GM18858 (cell line): ENCODE measurements around the gene HECW1.
"Not testable (repeated sequence)": the region's sequence is repeated elsewhere in the genome, so short reads cannot be mapped to it uniquely, and the experiment has no call there.

Experiments
- ATAC-seq: cut with Tn5 transposase; IDR thresholded peaks from one replicate; pipeline ENCODE4 v1.9.1; 2021; ENCODE audit not compliant: unreplicated experiment

Gene HECW1

DNA sequence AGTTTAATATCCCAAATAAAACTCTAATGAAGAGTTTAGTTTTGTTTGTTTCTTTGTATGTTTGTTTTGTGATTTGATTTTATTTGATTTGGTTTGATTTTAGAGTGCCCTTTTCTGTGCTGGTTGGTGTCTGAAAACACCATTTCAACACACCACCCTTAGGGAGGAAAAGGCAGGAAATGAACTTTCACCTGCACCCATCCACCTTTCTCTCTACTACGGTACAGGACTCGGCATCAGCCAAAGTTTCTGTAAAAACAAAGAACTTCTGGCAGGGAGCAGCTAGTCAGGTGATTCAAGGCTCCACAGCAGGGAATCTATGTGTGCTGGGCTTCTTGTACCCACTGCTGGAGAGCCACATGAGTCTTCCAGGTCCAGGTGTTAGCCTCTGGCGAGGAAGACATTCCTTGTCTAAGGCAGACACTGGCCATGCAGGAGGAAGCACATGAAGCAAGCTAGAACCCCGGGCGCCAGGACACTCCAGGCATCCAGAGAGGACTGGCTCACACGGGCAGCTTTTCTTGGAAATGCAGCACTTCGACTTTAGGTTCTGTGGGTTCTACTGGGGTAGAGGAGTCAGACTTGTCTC lies 448.4 kb downstream of the HECW1 start:
- ATAC-seq = no peak

DNA sequence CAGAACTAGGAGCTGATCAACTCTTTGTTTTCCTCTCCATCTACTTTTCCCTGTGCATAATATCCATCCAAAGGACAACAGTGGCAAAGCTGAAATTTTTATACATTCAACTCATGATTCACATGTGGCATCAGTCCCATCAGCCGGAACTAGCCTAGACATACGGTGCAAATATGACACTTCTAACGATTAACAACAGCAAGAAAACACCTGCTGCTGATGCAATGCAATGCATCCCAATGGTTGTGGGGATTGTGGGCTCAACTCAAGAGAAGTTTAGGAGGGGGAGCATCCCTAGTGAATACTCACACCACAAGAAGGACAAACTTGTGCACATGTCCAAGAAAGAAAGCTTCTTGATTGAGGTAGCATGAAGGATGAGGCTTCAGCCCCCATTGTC lies 449.9 kb downstream of the HECW1 start:
- ATAC-seq = no peak

DNA sequence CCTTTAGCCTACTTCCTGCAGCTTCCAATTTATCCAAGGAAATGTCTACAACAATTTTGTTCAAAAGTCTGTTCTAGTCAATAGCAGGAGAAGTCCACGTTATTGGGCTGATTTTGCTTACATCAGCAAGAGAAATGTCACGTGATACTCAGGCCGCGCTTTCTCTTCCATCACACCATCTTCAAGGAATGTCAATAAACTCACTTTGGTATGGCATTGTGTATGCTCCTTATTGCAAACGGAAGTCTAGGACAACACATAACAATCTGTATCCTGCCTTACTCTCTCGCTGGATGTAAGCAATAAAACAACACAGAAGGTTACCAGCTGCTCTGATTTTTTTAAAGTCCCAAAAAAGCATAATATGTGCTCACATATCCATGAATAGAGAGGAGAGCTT lies 453.3 kb downstream of the HECW1 start:
- ATAC-seq = no peak

DNA sequence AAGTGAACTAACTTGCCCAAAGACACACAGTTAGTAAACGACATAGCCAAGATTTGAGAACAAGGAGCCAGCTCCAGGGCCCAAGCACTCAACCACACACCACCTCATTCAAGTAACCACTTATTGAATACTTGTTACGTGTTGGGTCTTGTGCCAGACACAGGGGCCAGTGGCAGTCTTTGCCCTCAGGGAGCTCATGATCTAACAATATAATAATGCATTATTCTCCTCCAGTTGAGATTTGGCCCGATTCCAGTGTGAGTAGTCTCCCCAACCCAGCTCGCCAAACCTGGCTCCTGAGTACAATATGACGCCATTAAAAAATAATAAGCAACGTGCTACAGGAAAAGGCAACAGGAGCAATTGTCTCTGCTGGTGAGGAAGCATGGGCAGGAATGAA lies 456.1 kb downstream of the HECW1 start:
- no peak for ATAC-seq

DNA sequence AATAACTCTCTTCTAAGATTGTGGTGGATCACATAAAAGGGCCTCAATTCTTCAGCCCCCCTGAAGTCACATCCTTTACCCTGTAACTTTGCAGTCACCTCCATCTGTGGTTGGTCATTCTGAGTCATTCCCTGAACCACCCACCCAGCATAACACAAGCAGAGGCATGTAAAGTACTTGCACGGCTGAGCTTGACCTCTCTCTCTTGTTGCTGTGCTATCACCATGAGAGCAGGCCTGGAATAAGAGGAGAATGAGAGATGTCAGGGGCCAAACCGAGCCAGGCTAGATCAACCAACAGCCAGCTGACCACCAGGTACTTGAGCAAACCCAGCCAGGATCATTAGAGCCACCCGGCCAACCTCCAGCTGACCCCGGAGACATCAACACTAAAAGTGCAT lies 457.0 kb downstream of the HECW1 start:
- ATAC-seq = peak; percentile 82

DNA sequence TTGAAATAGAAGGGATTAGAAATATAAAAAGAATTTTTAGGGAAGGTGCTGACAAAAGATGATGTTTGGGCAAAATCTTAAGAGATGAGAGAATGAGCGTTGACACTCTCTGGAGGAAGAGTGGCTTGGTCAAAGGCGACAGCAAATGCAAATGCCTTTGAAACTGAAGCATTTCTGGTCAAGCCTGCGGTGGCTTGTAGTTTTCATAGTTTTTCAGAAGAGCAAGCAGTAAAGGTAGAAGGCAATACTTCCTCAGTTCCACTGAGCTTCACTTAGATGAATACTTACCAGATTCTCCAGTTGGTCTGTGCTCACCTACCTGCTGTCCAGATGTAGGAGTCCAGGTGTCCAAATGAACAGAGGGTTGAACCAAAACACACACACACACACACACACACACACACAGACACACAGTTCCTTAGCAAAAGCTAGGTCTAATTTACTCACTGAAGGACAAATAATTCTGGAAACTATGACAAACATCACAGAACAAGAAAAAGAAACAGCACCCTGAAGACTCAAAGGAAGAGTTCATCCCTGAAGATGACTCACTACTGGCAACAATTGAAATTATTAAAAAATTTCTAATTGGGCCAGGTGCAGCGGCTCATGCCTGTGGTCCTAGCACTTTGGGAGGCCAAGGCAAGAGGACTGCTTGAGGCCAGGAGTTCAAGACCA lies 458.4 kb downstream of the HECW1 start:
- peak; percentile 58 for ATAC-seq

DNA sequence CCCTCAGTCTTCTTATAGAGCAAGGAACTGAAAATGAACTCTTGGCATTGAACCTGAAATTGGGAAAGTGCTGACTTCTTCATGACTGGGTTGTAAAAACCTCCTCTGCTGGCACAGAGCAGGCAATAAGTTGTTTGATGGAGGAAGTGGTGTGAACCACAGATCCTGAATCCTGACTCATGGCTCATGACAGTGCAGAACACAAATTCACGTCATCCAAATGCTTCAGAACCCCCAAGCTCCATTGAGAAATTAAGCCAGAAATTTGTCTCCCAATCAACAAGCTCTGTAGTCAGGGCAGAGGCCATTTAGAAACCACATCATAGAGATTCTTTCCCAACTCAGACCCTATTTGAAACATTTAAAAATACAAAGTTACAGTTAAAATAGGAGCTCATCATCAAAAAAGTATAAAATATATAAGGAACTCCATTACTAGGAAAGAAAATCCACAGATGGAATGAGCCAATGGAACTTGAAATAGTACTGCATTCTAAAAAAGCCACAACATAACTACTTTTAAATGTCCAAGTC lies 460.1 kb downstream of the HECW1 start:
- no peak for ATAC-seq

DNA sequence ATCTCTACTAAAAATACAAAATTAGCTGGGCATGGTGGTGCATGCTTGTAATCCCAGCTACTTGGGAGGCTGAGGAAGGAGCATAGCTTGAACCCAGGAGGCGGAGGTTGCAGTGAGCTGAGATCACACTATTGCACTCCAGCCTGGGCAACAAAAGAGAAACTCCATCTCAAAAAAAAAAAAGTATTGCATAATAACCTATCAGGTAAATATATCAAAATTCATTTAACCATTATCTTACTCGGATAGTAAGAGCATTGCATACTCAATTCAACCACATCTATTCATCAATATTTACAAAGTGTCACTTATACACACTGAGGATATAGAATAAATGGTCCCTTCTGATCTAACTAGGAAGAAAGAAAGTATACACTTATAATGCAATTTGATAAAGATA lies 461.4 kb downstream of the HECW1 start:
- not testable (repeated sequence) for ATAC-seq

DNA sequence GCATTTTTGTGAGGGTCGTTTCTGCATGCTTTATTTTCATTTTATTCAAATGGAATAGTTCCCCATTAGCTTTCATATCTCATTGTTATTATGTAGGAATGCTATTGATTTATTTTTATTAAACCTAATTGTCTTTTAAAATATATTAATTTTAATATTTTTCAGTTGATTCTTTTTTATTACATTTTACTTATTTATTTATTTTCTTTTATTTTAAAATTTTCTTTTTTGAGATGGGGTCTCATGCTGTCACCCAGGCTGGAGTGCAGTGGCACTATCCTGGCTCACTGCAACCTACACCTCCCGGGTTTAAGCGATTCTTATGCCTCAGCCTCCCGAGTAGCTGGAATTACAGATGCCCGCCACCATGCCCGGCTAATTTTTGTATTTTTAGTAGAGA lies 463.1 kb downstream of the HECW1 start:
- no peak for ATAC-seq

DNA sequence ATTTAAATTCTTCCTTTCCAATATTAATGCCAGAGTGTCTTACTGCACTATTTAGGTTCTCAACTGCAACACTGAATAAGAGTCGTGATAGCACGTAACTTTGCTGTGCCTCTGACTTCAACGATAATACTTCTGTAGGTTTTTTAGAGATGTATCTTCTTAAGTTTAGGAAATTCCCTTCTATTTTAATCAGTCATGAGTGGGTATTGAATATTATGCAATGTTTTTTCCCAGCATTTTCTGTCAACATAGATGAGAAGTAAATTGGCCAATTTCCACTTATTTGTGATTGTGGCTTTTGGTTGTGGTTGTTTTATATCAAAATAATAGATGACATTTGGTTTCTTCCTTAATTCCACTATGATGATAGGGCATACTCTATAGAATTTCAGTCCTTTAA lies 463.8 kb downstream of the HECW1 start:
- ATAC-seq = no peak

DNA sequence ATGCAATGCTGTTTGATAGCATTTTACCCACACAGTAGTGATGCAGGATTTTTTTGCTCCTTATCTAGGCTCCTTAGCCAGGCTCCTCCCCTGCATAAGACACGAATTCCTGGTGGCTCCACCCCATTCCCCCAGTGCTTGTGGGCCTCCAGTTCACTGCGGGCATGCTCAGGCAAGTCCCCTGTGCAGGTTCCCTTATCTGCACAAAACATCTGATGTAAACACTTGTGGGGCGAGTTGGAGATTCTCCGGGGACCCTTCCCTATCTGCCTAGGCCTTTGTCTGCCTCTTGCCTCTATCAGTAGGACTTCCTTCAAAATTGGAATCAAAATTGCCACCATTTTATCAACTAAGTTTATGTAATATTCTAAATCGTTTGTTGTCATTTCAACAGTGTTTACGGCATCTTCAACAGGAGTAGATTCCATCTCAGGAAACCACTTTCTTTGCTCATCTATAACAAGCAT lies 465.1 kb downstream of the HECW1 start:
- ATAC-seq = no peak

DNA sequence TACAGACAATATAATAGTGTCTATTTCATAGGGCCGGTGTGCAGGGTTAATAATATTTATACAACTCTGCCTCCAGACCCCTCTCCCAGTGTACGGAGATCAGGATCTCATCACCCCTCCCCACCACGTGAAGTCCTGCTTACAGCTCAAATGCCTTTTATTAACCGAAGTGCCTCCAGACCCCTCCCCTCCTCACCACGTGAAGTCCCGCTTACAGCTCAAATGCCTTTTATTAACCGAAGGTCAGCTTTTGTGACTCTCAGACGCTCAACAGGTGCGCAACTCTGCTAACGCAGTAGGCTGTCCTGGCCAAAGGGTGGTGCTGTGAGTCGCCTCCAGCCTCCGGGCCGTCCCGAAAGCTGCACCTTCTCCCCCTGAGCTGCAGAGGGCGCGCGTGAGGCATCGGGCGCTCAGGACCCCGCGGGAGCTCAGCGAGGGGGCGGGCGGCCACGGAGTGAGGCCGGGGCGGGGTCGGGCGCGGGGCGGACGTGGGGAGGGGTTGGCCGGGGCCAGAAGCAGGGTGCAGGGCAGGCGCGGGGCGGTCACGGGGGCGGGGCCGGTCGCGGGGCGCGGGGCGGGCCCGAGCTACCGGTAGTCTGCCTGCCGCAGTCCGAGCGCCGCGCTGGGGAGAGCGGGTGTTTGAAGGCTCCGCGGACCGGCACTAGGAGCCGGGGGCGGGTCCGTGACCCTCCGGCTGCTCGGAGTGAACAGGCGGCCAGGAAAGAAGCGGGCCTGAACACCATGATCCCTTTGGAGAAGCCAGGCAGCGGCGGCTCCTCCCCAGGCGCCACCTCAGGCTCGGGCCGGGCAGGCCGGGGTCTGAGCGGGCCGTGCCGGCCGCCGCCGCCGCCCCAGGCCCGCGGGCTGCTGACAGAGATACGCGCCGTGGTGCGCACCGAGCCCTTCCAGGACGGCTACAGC lies 470.3 kb downstream of the HECW1 start, which contains the start of gene STK17A:
Gene STK17A (plus strand): TSS at position 606 of the 921 bp plus-strand sequence. CDS start 136 bp downstream, at position 742.
- peak; percentile 50 for ATAC-seq

DNA sequence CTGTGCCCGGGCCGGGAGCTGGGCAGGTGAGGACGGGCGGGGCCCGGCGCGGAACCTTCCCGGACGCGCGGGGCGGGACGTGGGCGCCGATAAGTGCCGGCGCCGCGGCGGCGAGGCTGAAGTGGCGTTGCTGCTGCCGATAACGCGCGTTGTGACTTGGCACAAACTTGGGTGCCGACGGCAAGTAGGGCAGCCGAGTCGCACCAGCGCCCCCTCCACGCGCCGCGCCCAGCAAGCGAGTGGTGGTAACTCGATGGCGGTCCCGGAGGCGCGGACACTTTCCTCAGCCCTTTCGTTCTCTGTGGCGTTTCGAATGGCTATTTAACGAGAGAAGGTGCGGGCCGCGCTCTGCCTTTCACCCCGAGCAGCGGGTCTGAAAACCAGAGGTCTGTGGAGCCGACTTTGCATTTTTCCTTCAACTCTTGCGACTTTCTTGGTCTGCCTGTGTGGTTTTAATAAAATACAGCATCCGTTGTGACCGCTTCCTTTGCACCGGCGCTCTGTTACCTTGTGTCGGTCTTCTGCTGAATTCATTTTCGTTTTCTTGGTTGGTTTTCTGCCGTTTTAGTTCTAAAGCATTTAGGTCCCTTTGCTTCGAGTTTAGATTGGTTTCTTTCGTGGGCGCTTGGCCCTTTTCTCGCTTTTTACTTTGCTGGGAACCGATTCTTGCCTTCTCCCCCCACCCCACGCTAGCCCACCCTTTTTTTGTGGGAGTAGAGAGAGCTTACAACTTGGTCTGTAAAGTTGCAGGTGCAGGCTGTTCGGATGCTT lies 471.2 kb downstream of the HECW1 start:
- no peak for ATAC-seq

DNA sequence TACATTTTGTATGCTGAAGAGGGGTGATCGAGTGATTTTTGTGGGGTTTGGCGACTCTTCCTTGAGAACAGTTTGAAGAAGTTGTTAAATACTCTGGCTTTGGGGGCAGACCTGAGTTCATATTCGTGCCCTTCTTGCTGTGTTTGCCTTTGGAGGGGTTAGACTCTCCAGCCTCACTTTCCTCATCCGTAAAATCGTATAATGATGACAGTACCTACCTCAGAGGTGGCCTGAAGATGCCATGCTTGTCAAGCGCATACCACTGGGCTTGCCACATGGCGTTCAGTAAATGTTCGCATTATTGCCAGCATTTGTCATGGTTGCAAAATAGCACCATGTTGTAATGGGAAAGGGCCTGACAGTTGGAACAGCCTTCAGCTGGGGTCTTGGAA lies 471.7 kb downstream of the HECW1 start:
- no peak for ATAC-seq

DNA sequence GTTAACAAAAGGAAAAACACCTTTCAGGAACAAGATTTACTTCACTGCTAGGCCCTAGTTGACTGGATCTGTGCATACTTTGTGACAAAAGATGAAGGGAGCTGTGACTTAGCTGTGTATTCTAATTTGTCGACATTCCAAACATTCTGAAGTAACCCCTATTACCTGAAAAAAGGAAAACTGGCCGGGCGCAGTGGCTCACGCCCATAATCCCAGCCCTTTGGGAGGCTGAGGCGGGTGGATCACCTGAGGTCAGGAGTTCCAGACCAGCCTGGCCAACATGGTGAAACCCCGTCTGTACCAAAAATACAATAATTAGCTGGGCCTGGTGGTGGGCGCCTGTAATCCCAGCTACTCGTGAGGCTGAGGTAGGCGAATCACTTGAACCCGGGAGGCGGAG lies 472.3 kb downstream of the HECW1 start:
- ATAC-seq = not testable (repeated sequence)

DNA sequence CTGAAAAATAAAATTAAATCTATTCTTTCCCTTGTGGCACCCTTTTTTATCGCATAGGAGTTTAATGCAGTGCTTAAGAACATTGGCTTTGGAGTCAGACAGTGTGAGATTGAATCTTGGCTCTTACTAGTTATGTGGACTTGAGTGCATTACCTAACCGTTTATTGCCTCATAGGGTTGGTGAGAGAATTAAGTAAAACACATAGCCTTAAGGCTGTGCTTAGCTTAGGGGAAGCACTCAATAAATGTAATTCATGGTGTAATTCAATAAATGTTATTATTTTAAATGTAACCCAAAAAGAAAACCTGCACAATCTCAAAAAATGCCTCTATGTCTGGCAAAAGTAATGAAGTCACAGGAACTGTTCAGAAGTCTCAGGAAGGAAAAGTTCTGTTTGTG lies 473.1 kb downstream of the HECW1 start:
- no peak for ATAC-seq

DNA sequence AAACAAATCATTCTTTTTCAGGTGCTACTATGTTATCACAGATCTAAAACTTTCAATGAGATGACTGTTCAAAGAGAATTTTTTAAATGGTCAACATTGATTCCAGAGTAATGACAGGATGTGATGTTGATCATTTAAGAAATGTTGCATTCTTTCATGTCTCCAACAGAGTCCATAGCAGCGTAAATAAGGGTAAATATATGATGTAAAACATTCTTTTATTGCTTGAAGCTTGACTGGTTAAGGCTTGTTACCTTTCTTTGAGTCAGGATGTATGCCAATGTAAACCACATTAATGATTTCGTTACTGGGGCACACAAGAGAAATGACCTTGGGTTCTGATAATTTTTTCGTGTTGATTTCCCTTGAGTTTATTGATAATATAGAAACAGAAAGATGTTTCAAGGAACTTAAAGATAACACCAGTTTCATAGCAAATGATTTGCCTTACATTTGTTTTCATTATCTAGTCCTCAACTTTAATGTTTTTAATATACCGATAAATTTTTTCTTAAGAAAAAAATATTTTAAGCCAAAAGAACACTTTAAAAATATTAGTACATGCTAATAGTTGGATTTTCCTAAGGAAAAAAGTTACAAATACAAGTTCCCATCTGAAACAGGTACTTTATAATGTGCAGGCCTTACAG lies 473.9 kb downstream of the HECW1 start:
- ATAC-seq = no peak

DNA sequence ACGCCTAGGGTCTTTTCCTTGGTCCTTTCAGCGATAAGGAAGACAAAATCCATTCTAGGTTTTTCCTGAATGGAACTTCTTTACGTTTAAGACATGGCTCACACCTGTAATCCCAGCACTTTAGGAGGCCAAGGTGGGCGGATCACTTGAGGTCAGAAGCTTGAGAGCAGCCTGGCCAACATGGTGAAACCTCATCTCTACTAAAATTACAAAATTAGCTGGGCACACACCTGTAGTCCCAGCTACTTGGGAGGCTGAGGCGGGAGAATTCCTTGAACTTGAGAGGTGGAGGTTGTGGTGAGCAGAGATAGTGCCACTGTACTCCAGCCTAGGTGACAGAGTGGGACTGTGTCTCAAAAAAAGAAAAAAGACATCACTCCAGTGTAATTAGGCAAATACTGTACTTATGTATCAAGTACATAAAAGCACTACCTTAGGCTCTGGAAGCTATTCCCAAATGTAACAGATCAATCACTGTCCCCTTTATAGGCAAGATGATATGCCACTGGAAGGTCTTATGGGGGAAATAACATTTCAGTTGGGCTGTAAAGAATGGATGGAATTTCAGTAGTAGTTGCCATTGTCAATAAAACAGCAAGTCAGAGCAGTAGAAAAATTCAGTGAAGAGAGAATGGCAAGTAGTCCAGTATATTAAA lies 476.2 kb downstream of the HECW1 start:
- ATAC-seq = no peak

DNA sequence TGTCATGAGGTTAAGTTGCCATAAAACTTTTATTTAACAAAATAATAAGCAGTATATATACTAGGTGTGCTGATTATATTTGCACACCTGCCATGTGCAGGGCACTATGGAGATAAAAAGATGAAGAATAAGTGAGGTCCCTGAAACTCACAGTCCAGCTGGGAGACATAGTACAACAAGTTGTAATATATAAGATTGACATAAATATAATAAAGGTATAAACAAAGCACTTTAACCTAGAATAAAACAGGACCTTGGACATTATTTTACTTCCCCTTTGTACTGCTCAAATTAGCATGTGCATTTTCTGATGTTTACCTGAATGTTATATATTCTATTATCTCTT lies 476.7 kb downstream of the HECW1 start:
- no peak for ATAC-seq

DNA sequence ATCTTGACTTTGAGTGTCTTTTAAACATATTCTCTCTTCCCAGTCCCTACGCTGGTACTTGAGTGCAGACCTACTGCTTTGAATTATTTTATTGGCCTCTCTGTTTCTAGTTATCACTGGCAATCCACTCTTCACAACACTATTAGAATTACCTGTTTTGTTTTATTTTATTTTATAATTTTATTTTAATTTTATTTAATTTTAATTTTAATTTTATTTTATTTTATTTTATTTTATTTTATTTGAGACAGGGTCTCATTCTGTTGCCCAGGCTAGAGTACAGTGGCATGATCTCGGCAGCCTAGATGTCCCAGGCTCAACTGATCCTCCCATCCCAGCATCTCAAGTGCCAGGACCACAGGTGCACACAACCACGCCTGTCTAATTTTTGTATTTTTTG lies 477.3 kb downstream of the HECW1 start:
- no peak for ATAC-seq
